GM23248 (cell line): ENCODE measurements around the gene SMPD2. TPM values are rescaled to one million over a fixed set of nuclear protein-coding genes. Genes with fewer than 3 reads are reported as not detected.

Source experiments
- DNase-seq: peaks from one replicate; pipeline ENCODE4 v3.0.0-alpha.2; 2015
- H2AFZ ChIP-seq: fragments of 200-600 bp; sonication (generic); 2 replicates; pipeline ENCODE4 v1.6.1; 2016; ENCODE audit warnings: antibody characterized with exemption
- H3F3A ChIP-seq: fragments of 200-600 bp; sonication (generic); 2 replicates; pipeline ENCODE4 v1.6.1; 2016; ENCODE audit warnings: mild to moderate bottlenecking, antibody characterized with exemption, mixed run types; ENCODE audit not compliant: insufficient read depth
- H3K27ac ChIP-seq: fragments of 200-600 bp; sonication (generic); 2 replicates; pipeline ENCODE4 v1.5.1; 2016; ENCODE audit warnings: mild to moderate bottlenecking
- H3K27me3 ChIP-seq: fragments of 200-600 bp; sonication (generic); replicated peaks from 2 replicates; pipeline ENCODE4 v1.6.1; 2016; ENCODE audit warnings: mild to moderate bottlenecking; ENCODE audit not compliant: insufficient read depth
- H3K36me3 ChIP-seq: fragments of 200-600 bp; sonication (generic); 2 replicates; pipeline ENCODE4 v1.6.1; 2016; ENCODE audit warnings: low read depth, mild to moderate bottlenecking
- H3K4me1 ChIP-seq: fragments of 200-600 bp; sonication (generic); 2 replicates; pipeline ENCODE4 v1.6.1; 2016; ENCODE audit warnings: mild to moderate bottlenecking; ENCODE audit not compliant: insufficient read depth
- H3K4me2 ChIP-seq: fragments of 200-600 bp; sonication (generic); one replicate; pipeline ENCODE4 v1.6.1; 2016; ENCODE audit warnings: mild to moderate bottlenecking; ENCODE audit not compliant: unreplicated experiment
- H3K4me3 ChIP-seq: fragments of 200-600 bp; sonication (generic); 2 replicates; pipeline ENCODE4 v1.5.1; 2016; ENCODE audit warnings: mild to moderate bottlenecking
- H3K79me2 ChIP-seq: fragments of 200-600 bp; sonication (generic); 2 replicates; pipeline ENCODE4 v1.6.1; 2016; ENCODE audit warnings: mild to moderate bottlenecking; ENCODE audit not compliant: insufficient read depth
- H3K9ac ChIP-seq: fragments of 200-600 bp; sonication (generic); 2 replicates; pipeline ENCODE4 v1.6.1; 2016; ENCODE audit warnings: mild to moderate bottlenecking
- H3K9me2 ChIP-seq: fragments of 200-600 bp; sonication (generic); 2 replicates; pipeline ENCODE4 v1.6.1; 2016; ENCODE audit warnings: mixed run types, mild to moderate bottlenecking, moderate library complexity; ENCODE audit not compliant: insufficient read depth
- H3K9me3 ChIP-seq: fragments of 200-600 bp; sonication (generic); one replicate; pipeline ENCODE4 v1.6.1; 2017; ENCODE audit warnings: low read depth
- H4K20me1 ChIP-seq: fragments of 200-600 bp; sonication (generic); 2 replicates; pipeline ENCODE4 v1.6.0; 2016; ENCODE audit not compliant: insufficient read depth
- EZH2 ChIP-seq: fragments of 200-600 bp; sonication (generic); IDR thresholded peaks from 2 replicates; pipeline ENCODE4 v1.6.1; 2018; ENCODE audit warnings: antibody characterized with exemption, mild to moderate bottlenecking; ENCODE audit not compliant: insufficient read depth, poor library complexity, severe bottlenecking
- EZH2phosphoT487 ChIP-seq: fragments of 200-600 bp; sonication (generic); IDR thresholded peaks from 2 replicates; pipeline ENCODE4 v1.6.1; 2018; ENCODE audit warnings: antibody characterized with exemption, moderate library complexity, mild to moderate bottlenecking, low read depth; ENCODE audit not compliant: insufficient read depth
- WGBS, 2 experiments: methylation state at CpG; one replicate each; pipeline ENCODE4 v1.1.6; 2015 to 2017; ENCODE audit warnings: low lambda C conversion rate in 2 of 2, low coverage in 1 of 2; ENCODE audit errors: missing lambda C conversion rate in 2 of 2; 5-methylcytosine and 5-hydroxymethylcytosine counted together
- in situ Hi-C: fragments of 300-500 bp; cut with MboI; formaldehyde crosslinking; loops from 2 replicates; pipeline ENCODE4 v1.15.0; 2020
- polyA plus RNA-seq: library from polyadenylated mRNA; unstranded; fragments of >200 nt; fragmentation: Nextera tagmentation; extraction: Ambion mirVana; gene quantifications from 2 replicates; pipeline ENCODE4 v1.2.1, GENCODE V29; 2016
- total RNA-seq: library from RNA; depleted of rRNA; stranded (reverse); fragments of >200 nt; shearing (Covaris generic); gene quantifications from 2 replicates; pipeline ENCODE4 v1.2.3, GENCODE V29; 2014

The SMPD2 gene
- total and polyA plus RNA-seq, 2 experiments from 2014 or later: 4.5 to 6.4 TPM

DNA sequence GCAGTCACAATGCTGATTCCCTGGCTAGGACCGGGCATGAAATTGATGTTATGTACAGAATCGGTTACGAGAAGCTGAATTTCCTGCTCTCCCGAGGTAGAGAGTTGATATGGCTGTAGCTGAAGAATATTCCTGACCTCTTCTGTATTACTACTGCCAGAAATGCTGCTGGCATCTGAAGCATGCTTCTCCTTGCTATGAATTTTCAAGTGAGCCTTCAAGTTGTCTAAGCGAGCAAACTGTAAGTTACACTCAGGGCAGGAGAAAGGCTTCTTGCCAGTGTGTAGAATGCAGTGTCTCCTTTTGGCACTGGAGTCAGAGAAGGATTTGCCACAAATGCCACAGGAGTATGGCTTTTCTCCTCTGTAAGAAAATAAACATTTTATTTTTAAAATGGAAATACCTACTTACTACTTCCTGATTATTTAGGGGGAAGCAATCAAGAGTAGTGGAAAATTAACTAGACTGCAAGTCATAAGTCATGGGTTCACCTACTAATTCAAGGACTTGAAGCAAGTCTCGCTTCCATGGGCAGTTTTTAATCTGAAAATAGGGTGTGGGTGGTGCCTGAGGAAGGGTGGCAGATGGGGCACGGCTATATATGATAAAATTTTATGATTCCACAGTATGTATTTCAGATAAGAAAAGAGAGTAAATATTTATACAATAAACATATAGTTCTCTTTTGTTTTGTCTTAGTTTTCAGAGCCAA lies 25.8 kb downstream of the SMPD2 start:
- no peak overlapping the region for H3K9ac ChIP-seq
- WGBS, 2 experiments: 90 to 91% methylated on average over 7 of the region's 7 CpGs
- H3K9me2 ChIP-seq: no peaks in the 10 kb centered on the region
- H3K79me2 ChIP-seq: peaks cover 20% of the 10 kb centered on the region; the same call in 1 of the 2 replicates
- in situ Hi-C loops: no loop called here
- H4K20me1 ChIP-seq: no peaks in the 10 kb centered on the region
- no peaks in the 10 kb centered on the region for H3K9me3 ChIP-seq
- peaks cover 50% of the 10 kb centered on the region for H3K36me3 ChIP-seq
- no peaks in the 10 kb centered on the region for H3K27me3 ChIP-seq
- no peak overlapping the region for H2AFZ ChIP-seq
- no peak overlapping the region for H3K27ac ChIP-seq
- no peak for DNase-seq
- H3K4me1 ChIP-seq: no peaks in the 10 kb centered on the region
- H3K4me3 ChIP-seq: no peak overlapping the region
- H3F3A ChIP-seq: no peaks in the 10 kb centered on the region; the same call in 1 of the 2 replicates
- TF ChIP-seq EZH2phosphoT487 (no peak), EZH2 (no peak)
- H3K4me2 ChIP-seq: no peak overlapping the region

DNA sequence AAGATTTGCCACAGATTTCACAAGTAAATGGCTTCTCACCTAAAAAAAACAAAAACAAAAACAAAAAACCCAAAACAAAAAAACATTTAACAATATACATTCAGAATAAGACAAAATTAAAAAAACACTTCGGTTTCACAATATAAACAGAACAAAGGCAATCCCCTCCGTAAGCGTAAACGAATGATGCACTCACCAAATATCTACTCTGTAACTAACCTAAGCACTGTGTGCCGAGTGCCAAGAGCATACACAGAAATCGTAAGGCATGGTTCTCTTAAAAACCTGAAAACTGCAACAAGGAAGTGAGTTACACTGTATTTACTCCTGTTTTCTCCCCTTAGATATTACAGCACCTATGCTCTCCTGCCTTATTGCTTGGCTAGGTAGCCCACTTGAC lies 27.2 kb downstream of the SMPD2 start:
- H3K4me1 ChIP-seq: no peaks in the 10 kb centered on the region
- DNase-seq: no peak
- H3K9me2 ChIP-seq: no peaks in the 10 kb centered on the region
- no peaks in the 10 kb centered on the region; the same call in 1 of the 2 replicates for H3F3A ChIP-seq
- peaks cover 45% of the 10 kb centered on the region for H3K36me3 ChIP-seq
- H3K4me3 ChIP-seq: no peak overlapping the region
- no peak overlapping the region for H3K9ac ChIP-seq
- H3K79me2 ChIP-seq: peaks cover 20% of the 10 kb centered on the region
- H3K4me2 ChIP-seq: no peak overlapping the region
- TF ChIP-seq EZH2 (no peak), EZH2phosphoT487 (no peak)
- no peaks in the 10 kb centered on the region for H3K27me3 ChIP-seq
- WGBS, 2 experiments: 92 to 93% methylated on average over 6 of the region's 6 CpGs
- H2AFZ ChIP-seq: no peak overlapping the region
- in situ Hi-C loops: no loop called here
- no peak overlapping the region for H3K27ac ChIP-seq
- no peaks in the 10 kb centered on the region for H3K9me3 ChIP-seq
- H4K20me1 ChIP-seq: no peaks in the 10 kb centered on the region

DNA sequence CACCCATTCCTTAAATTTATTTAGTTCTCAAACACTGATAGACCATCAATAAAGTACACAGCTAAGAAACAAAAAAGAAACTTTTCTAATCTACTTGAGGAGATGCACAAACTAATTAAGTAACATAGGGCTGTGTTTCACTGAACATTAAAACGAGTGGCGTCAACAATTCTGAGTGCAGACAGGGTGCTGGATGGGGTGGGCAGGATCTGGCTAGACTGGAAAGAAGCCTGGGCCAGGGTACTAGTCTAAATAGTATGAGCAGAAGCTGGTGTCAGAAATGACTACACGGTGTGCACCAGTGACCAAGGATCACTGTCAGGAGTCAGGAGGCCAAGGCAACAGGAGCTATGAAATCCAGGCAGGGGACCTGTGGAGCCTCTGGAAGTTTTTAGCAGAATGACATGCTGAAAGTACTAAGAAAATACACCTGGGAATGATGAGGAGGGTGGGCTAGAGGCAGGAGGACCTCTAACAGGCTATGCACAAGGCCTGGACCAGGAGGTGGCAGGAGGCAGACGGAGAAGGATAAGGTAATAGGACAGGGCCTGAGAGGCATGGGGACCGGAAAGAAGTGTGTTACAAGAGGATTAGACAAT lies 29.2 kb downstream of the SMPD2 start:
- no peak overlapping the region for H3K27ac ChIP-seq
- H3K4me1 ChIP-seq: no peaks in the 10 kb centered on the region
- DNase-seq: no peak
- H3K27me3 ChIP-seq: no peaks in the 10 kb centered on the region
- 85 to 87% methylated on average over 5 of the region's 5 CpGs for WGBS, 2 experiments
- H3K79me2 ChIP-seq: peaks cover 8% of the 10 kb centered on the region
- H2AFZ ChIP-seq: no peak overlapping the region
- H3K36me3 ChIP-seq: peaks cover 42% of the 10 kb centered on the region
- in situ Hi-C loops: no loop called here
- no peak overlapping the region for H3K9ac ChIP-seq
- H4K20me1 ChIP-seq: no peaks in the 10 kb centered on the region
- H3K4me3 ChIP-seq: no peak overlapping the region
- no peaks in the 10 kb centered on the region for H3K9me3 ChIP-seq
- H3K4me2 ChIP-seq: no peak overlapping the region
- no peak for TF ChIP-seq EZH2
- no peak for TF ChIP-seq EZH2phosphoT487
- H3K9me2 ChIP-seq: no peaks in the 10 kb centered on the region
- no peaks in the 10 kb centered on the region for H3F3A ChIP-seq

DNA sequence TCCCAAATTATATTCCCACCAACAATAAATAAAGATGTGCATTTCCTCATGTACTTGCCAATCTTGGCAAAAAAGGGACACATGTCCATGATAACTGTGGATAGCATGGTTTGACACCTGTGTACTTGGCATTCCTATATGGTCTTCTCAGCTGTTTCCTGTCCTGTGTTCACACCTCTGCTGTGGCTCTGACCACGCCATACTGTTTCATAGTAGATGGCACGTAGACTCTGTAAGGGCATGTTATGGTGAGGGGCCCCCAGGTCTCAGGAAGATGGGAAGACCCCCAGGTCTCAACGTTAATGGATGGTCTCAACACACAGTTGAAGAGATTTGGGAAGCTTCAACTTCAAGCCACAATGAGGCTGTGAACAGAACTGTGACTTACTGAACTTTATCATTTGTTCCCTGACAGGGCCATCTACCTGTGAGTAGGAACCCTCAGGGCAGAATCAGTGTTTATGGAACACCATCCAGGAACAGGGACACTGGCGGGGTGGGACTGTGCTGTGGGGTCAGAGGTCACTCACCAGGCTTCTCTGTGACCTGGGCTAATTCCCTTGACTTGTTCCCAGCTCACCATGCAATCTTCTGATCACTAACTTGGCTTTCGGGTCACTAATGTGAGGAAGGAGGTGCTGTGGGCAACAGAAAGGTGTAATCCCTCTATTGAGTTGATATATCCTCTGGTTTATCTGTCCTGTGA lies 30.7 kb downstream of the SMPD2 start:
- no peaks in the 10 kb centered on the region for H3K9me2 ChIP-seq
- TF ChIP-seq EZH2: no peak
- TF ChIP-seq EZH2phosphoT487: no peak
- H2AFZ ChIP-seq: no peak overlapping the region
- H3K4me1 ChIP-seq: no peaks in the 10 kb centered on the region
- no peak overlapping the region for H3K27ac ChIP-seq
- peaks cover 41% of the 10 kb centered on the region for H3K36me3 ChIP-seq
- H3K79me2 ChIP-seq: peaks cover 5% of the 10 kb centered on the region
- H3K9ac ChIP-seq: no peak overlapping the region
- WGBS, 2 experiments: 91 to 94% methylated on average over 5 of the region's 5 CpGs
- no peaks in the 10 kb centered on the region for H3K9me3 ChIP-seq
- DNase-seq: no peak
- H3F3A ChIP-seq: no peaks in the 10 kb centered on the region
- in situ Hi-C loops: no loop called here
- no peaks in the 10 kb centered on the region for H4K20me1 ChIP-seq
- H3K27me3 ChIP-seq: no peaks in the 10 kb centered on the region
- H3K4me2 ChIP-seq: no peak overlapping the region
- H3K4me3 ChIP-seq: no peak overlapping the region
